HG02763 (cell line): ENCODE data around the gene TRIM50.
"Not testable (repeated sequence)": the region's sequence is repeated elsewhere in the genome, so short reads cannot be mapped to it uniquely, and the experiment has no call there.

Experiments used
- ATAC-seq: cut with Tn5 transposase; IDR thresholded peaks from one replicate; pipeline ENCODE4 v1.9.1; 2021; ENCODE audit warnings: mild to moderate bottlenecking, moderate library complexity; ENCODE audit not compliant: unreplicated experiment

TRIM50 gene

GRCh38 chr7:73350306-73351068, 22.6 kb upstream of the TRIM50 start:
- ATAC-seq: no peak

DNA sequence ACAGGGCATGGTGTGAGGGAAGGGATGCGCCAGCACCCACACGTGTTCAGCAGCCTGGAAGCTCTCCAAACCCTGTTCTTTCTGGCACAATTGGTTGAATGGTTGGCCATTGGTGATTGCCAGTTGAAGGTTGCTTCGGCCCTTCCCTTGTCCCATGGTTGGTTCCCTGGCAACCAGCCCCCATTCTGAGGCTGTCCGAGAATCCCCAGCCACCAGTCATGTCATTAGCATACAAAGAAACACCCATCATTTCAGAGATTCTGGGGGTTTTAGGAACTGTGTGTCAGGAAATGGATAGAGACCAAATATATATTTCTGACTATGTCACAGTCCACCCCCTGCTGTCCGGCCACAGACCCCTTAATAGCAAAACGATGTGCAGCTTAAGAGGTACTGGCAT, 21.9 kb upstream of the TRIM50 start:
- no peak for ATAC-seq

DNA sequence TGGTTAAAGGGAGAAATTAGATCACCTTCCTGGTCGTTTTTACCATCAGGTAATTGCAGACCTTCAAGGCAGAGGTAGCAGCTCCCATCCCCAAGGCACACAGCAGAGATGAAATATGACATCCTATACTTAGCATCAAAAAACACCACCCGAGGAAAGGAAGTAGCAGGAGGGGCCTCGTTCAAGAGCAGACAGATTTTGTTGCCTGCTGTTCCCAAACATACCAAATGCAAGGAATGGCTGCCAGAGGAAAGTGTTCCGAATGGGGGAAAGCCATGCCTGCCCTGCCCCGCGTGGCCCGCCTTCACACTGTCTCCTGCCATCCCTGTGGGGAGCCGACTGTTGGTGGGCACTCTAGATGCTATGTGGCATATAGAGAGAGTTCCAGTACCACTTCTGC, 18.1 kb upstream of the TRIM50 start:
- no peak for ATAC-seq

- ATAC-seq: no peak
These were observed 17.7 kb upstream of the TRIM50 start for GRCh38 chr7:73345538-73345937.

GRCh38 chr7:73343671-73344380, 15.9 kb upstream of the TRIM50 start:
- no peak for ATAC-seq

DNA sequence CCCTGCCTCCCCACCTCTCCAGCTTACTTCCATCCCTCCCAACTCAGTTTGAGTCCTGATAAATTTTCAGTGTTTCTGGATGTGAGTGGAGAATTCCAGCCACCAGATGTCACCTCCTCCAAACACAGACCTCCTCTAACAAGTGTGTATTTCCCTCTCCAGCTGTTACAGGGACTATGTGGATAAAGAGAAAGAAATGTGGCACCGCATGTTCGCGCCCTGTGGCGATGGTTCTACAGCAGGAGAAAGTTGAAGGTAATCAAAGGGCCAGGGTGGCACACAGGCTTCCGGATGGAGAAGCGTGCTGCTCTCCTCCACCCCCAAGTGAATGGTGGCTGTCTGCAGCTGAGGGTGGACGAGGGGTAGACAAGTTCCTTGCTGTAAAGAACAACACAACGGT, 14.8 kb upstream of the TRIM50 start:
- ATAC-seq: no peak

DNA sequence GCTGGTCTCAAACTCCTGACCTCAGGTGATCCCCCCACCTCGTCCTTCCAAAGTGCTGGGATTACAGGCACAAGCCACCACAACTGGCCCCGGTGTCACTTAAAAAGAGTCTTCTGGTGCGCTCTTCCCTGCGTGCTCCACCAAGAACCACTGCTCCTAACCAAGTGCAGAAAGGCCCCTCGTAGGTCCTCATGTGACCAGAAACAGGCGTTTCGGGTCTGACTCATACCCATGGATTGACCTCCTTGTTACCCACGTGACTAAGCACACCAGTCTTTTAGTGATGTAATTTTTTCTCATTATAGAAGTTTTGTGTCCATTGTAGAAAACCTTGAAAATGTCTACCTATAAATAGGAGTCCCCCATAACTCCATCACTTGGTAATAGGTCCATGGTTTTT, 14.0 kb upstream of the TRIM50 start:
- ATAC-seq: no peak

DNA sequence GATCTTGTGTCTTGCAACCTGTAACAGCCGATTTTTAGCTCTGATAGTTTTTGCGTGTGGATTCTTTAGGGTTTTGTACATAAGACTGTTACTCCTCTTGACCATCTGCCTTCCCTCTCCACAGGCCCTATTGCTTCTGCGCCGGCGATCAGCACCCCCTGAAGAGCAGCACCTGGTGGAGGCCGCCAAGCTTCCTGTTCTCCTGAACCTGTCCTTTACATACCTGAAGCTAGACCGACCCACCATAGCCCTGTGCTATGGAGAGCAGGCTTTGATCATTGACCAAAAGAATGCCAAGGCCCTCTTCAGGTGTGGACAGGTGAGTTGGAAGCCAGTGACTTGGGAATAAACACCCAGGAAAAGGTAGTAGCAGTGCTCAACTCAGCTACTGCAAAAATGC, 12.6 kb upstream of the TRIM50 start:
- no peak for ATAC-seq

GRCh38 chr7:73338321-73338720, 10.4 kb upstream of the TRIM50 start:
- no peak for ATAC-seq

GRCh38 chr7:73332447-73332846, 4.6 kb upstream of the TRIM50 start:
- no peak for ATAC-seq

- no peak for ATAC-seq
These were observed 2.9 kb upstream of the TRIM50 start for GRCh38 chr7:73330772-73331171.

- ATAC-seq: no peak
These were observed 2.1 kb upstream of the TRIM50 start for GRCh38 chr7:73329861-73330581.

GRCh38 chr7:73328696-73329095, 814 bp upstream of the TRIM50 start:
- ATAC-seq: no peak

- ATAC-seq: not testable (repeated sequence)
These were observed 433 bp downstream of the TRIM50 start for GRCh38 chr7:73327449-73327848.

- not testable (repeated sequence) for ATAC-seq
These were observed 2.5 kb downstream of the TRIM50 start for GRCh38 chr7:73325424-73325823.

- ATAC-seq: not testable (repeated sequence)
These were observed 3.6 kb downstream of the TRIM50 start for GRCh38 chr7:73324081-73324845.

DNA sequence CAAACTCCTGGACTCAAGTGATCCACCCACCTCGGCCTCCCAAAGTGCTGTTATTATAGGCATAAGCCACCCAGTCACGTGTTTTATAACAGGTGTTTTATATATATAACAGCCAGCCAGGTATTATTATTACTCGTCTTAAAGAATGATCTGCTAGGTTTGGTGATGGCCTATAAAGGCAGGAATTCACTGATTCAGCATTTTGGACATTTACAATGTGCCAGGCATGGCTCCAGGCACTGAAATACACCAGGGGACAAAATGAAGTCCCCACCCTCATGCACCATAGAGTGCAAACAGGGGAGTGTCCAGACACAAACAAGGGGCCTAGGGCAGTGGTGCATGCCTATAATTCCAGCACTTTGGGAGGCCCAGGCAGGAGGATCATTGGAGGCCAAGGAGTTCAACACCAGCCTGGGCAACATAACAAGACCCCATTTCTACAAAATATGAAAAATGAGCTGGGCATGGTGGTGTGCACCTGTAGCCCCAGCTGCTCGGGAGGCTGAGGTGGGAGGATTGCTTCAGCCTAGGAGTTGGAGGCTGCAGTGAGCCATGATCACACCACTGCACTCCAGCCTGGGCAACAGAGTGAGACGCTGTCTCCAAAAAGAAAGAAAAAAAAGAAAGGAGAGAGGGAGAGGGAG, 4.3 kb downstream of the TRIM50 start:
- not testable (repeated sequence) for ATAC-seq

DNA sequence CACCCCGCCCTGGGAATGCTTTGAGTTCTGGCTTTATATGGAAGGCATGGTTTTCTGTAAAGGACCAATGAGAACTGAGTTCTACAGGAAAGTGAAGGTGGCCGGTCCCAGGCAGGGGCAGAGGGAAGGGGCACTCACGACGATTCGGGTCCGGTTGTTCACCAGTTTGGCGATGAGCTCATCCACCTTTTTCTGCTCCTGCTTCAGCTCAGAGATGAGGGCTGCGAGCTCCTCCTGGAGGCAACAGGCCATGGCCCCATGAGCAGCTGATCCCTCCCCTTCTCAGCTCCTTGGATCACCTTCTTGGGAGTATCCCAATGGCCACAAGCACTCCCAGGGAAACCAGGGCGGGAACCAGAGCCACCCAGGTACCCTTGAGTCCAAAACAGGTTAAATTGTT, 7.9 kb downstream of the TRIM50 start:
- not testable (repeated sequence) for ATAC-seq

DNA sequence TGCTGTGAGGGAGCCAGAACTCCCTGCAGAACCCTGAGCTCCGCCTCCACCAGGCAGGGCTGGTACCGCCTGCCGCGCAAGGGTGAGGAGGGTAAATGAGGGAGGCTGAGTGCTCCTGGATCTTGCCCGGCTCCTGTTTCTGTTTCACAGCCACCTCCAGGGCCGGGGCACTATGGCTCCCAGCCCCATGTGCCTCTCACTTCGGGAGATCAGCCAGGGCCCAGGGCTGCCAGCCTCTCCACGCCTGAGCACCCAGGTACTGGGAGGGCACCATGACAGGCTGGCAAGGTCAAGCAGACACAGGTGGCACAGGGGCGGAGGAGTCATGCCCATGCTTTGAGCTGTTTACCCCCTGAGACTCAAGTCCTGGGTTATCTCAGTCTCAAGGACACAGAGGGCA, 8.3 kb downstream of the TRIM50 start:
- ATAC-seq: not testable (repeated sequence)

GRCh38 chr7:73318656-73319204, 9.2 kb downstream of the TRIM50 start:
- ATAC-seq: not testable (repeated sequence)
